Stimulated activated memory B cell treated with anti-CD40 and anti-IgM and Interleukin-4, amounts not matched to agents 10 μg/mL and 1 μg/mL and 100 μg/mL, for 72 hours (primary cell): ENCODE measurements around the gene MOK.

Source experiments
- ATAC-seq: fragments of 150-1000 bp; cut with Tn5 transposase; 2 replicates; pipeline ENCODE4 v1.10.0; 2021
- H3K27ac Mint-ChIP-seq: one replicate; pipeline ENCODE4 v1.8.0; 2022; ENCODE audit warnings: mild to moderate bottlenecking, mixed read lengths
- H3K27me3 Mint-ChIP-seq: one replicate; pipeline ENCODE4 v1.8.0; 2022; ENCODE audit warnings: mixed read lengths
- H3K36me3 Mint-ChIP-seq: one replicate; pipeline ENCODE4 v1.8.0; 2022; ENCODE audit warnings: mixed read lengths
- H3K4me1 Mint-ChIP-seq: one replicate; pipeline ENCODE4 v1.8.0; 2022; ENCODE audit warnings: mixed read lengths
- H3K4me3 Mint-ChIP-seq: one replicate; pipeline ENCODE4 v1.8.0; 2022; ENCODE audit warnings: mild to moderate bottlenecking, moderate library complexity, mixed read lengths
- H3K9me3 Mint-ChIP-seq: one replicate; pipeline ENCODE4 v1.8.0; 2022; ENCODE audit warnings: mixed read lengths

The MOK gene

DNA sequence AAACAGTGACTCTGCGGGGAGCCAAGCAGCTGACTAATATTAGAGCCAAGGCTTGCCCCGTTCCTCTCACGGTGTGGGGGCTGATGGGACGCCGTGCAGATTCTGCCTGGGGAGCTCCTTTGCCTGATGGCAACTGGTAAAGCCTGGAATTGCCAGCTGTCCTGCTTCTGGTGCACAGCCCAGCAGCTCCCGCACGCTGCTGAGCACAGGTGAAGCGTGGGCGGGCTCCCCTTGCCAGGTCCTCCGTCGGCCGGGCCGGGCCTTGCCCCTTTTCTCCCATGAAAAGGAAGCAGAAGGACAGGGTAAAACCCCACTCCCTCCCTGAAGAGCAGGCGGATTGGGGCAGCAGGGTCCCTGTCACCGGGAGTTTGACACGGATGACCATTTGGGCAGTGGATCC lies 86.3 kb downstream of the MOK start:
- Mint-ChIP-seq H3K4me1 (peaks cover 31% of the 10 kb centered on the region), H3K27me3 (no peaks in the 10 kb centered on the region), H3K4me3 (no peak overlapping the region), H3K27ac (no peak overlapping the region), H3K36me3 (peaks cover 28% of the 10 kb centered on the region), H3K9me3 (no peaks in the 10 kb centered on the region)
- ATAC-seq = no peak

DNA sequence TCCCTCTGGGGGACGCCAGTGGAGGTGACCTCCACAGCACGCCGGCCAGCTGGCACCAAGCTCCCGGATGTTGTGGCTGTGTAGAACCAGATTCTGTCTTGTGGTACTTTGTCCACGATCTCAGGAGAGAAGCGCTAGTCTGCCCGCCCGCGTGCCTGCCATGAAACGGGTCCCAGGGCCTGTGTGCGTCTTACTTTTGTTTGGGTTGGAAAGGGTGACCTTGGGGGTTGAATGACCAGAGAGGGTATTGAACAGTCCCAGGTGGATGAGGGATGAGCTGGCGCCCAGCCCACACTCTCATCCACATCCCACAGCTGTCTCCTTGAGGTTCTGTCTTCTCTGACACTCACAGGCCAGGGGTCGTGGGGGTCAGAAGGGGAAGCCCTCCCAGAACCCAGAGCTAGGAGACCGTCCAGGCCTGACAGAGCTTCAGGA lies 87.0 kb downstream of the MOK start:
- peaks cover 31% of the 10 kb centered on the region for H3K4me1 Mint-ChIP-seq
- no peak overlapping the region for H3K4me3 Mint-ChIP-seq
- no peaks in the 10 kb centered on the region for H3K9me3 Mint-ChIP-seq
- no peak overlapping the region for H3K27ac Mint-ChIP-seq
- ATAC-seq = no peak
- H3K27me3 Mint-ChIP-seq = no peaks in the 10 kb centered on the region
- H3K36me3 Mint-ChIP-seq = peaks cover 27% of the 10 kb centered on the region

DNA sequence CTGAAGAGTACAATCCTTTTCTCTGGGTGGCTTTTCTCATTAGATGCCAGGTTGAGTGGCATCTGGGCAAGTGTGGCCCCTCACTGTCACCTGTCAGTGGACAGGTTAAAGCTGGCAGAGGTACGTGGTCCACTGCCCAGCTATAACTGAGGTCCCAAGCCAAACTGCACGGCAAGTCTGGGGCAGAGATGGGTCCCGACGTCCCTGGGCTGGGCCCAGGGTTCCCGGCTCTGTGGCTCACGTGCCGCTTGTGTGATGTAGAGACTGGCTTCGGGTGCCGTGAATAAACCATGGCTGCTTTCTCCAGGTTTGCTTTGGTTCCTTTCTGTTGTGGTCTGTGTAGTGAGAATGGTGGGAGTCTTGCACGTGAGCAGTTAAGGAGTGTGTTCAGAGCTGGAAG lies 87.6 kb downstream of the MOK start:
- Mint-ChIP-seq H3K9me3 (no peaks in the 10 kb centered on the region), H3K36me3 (peaks cover 25% of the 10 kb centered on the region), H3K27me3 (no peaks in the 10 kb centered on the region), H3K4me1 (peaks cover 31% of the 10 kb centered on the region), H3K4me3 (no peak overlapping the region), H3K27ac (no peak overlapping the region)
- ATAC-seq = no peak

DNA sequence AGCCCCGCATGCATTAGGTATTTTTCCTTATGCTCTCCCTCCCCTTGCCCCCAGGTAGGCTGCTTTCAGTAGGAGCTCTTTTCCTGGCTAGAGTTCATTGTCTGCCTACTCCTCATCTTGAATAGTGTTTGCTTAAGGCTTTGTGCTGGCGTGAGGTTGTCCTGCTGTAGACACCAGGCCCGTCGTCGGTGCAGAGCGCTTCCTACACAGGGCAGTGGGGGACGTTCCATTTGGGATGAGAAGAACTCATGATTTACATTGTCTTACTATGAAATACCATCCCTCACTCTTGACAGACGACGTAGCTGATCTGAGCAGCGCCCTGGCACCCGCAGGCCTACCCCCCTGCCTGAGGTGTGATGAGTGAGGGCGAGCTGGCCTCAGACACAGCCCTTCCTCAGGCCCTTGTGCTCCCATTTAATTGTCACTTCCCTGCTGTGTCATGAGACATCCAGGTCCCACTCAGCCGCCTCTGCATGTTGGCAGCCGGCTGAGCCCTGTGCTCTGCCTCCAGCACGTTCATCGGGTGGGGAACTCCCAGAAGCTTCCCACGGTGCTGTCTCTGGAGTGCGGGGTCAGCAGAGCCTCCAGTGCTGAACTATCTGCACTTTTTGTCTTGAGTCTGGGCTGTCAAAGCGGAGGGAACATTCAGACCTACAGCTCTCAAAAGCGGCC lies 89.3 kb downstream of the MOK start:
- H3K9me3 Mint-ChIP-seq = no peaks in the 10 kb centered on the region
- H3K27ac Mint-ChIP-seq = no peak overlapping the region
- no peak for ATAC-seq
- H3K36me3 Mint-ChIP-seq = peaks cover 18% of the 10 kb centered on the region
- no peaks in the 10 kb centered on the region for H3K27me3 Mint-ChIP-seq
- H3K4me3 Mint-ChIP-seq = no peak overlapping the region
- peaks cover 26% of the 10 kb centered on the region for H3K4me1 Mint-ChIP-seq

DNA sequence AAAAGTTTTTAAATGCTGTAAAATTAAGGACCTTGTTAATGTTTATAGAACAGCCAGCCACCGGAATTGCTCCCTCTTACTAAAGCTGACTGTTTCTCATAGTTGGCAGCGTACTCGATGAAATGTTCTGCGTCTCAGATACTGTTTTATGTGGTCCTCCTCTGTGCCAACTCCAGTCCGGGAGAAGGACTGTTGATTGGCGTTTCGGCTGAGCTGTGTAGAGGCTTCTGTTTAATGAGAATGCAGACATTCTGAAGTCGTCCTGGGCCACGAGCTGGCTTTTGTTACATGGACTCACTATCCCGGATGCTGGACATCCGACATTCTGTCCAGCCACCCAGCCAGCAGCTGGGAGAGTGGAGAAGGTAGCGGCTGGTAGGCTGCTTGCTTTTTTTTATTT lies 89.9 kb downstream of the MOK start:
- Mint-ChIP-seq H3K27me3 (no peaks in the 10 kb centered on the region), H3K4me1 (peaks cover 20% of the 10 kb centered on the region), H3K9me3 (no peaks in the 10 kb centered on the region), H3K36me3 (peaks cover 18% of the 10 kb centered on the region), H3K4me3 (no peak overlapping the region), H3K27ac (no peak overlapping the region)
- ATAC-seq = no peak

DNA sequence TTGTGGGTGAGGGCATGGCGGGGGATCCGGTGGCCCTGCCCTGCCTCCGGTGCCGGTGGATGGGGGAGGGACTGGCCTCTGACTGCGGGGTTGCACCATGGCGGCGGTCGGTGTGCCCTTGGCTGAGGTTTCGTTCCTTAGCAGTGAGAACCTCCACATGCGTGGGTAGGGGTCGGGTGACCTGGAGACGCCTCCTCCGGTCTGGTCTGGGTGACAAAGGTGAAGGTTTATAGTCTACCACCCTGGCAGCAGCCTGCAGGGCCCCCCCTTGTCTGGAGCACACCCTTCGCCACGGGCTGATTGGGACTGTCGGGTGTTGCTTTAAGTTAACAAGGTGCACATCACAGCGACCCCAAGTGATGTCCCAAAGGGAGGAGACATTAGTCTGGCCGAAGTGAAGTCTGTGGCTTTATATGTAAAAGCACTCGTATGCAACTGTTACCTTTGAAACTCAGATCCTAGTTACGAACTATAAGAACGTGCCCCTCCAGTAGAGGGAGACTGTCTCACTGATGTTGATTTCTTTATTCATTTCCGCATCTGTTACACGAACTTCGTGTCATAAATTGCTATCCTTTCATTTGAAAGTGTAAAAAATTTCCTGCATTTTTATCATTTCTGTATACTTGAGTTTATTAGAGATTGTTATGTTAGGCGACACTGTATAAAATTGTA lies 90.8 kb downstream of the MOK start:
- peaks cover 10% of the 10 kb centered on the region for H3K4me1 Mint-ChIP-seq
- no peaks in the 10 kb centered on the region for H3K27me3 Mint-ChIP-seq
- no peak overlapping the region for H3K27ac Mint-ChIP-seq
- peaks cover 23% of the 10 kb centered on the region for H3K36me3 Mint-ChIP-seq
- H3K9me3 Mint-ChIP-seq = no peaks in the 10 kb centered on the region
- ATAC-seq = no peak
- no peak overlapping the region for H3K4me3 Mint-ChIP-seq

DNA sequence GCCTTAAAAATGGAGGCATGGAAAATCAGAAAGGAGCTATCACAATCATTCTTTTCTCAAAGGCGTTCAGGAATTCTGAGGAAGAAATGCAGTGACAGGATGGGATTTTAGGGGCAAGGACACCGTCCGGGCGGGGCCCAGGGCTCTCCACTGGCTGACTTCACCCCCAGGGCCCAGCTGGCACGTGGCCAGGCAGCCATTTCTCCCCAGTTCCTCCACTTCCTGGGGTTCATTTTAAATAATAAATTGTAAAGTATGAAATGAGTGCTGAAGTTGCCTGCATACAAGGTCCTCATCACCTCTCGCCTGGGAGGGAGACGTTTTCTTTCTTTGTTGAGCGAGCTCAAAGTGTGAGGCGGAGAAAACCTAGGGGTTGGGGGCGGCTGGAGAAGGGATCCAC lies 91.5 kb downstream of the MOK start:
- H3K9me3 Mint-ChIP-seq = no peaks in the 10 kb centered on the region
- no peak overlapping the region for H3K4me3 Mint-ChIP-seq
- no peaks in the 10 kb centered on the region for H3K27me3 Mint-ChIP-seq
- no peak for ATAC-seq
- H3K36me3 Mint-ChIP-seq = peaks cover 28% of the 10 kb centered on the region
- H3K27ac Mint-ChIP-seq = no peak overlapping the region
- peaks cover 9% of the 10 kb centered on the region for H3K4me1 Mint-ChIP-seq

DNA sequence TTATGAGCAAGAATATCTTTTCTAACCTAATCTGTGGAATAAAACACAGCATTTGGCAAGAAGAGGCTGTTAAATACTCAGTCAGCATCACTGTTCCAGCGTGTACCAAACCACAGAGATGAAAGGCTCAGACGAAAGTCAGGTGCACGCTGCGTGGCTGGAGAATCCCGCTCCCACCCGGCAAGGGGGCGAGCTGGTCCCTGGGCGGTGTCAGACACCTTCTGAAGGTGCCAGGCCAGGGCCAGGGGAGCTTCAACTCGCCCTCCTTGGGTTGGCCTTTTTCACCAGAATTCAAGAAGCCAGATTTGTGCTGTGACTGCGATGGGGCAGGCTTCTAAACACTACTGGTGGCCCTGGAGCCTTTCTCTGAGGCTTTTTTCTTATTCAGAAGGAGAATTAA lies 92.1 kb downstream of the MOK start:
- Mint-ChIP-seq H3K27ac (no peak overlapping the region), H3K27me3 (no peaks in the 10 kb centered on the region), H3K9me3 (no peaks in the 10 kb centered on the region), H3K4me1 (peaks cover 7% of the 10 kb centered on the region), H3K4me3 (no peak overlapping the region), H3K36me3 (peaks cover 32% of the 10 kb centered on the region)
- no peak for ATAC-seq

DNA sequence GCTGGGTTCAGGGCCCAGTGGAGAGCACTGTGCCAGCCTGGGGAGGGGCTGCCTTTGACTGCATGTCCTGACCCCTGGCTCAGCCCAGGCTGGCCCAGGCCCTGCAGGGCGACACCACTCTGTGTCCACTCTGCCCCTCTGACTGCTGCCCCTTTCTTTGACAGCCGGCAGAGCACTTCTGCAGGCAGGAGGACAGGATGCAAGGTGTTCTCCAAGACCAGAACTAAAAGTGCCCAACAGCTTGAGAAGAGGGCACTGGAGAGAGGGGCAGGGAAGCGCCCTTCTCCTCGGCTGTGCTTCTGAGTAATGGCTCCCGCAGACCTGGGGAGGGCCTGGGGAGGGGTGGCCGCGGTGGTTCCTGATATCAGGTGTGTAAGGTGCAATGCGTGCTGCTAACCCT lies 92.6 kb downstream of the MOK start:
- no peaks in the 10 kb centered on the region for H3K9me3 Mint-ChIP-seq
- ATAC-seq = no peak
- H3K36me3 Mint-ChIP-seq = peaks cover 32% of the 10 kb centered on the region
- no peak overlapping the region for H3K4me3 Mint-ChIP-seq
- no peak overlapping the region for H3K27ac Mint-ChIP-seq
- H3K4me1 Mint-ChIP-seq = peaks cover 2% of the 10 kb centered on the region
- H3K27me3 Mint-ChIP-seq = no peaks in the 10 kb centered on the region

DNA sequence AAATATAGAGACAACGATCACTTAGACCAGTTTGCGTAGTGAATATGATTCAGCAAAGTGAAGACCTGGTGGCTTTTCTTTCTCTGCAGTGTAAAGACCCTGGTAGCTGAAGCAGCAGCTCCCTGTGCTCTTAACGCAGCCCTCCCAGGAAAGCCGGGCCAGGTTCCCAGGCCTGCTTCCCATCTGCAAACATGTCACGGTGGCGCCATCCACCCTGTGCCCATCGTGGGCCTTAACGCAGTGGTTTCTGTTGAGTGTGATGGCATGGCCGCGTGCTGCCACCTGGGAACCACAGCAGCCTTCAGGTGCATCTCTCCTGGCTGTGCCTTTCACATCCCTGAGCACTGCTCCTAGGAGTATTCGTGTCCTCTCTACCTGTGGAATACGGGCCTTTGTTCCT lies 93.7 kb downstream of the MOK start:
- H3K27me3 Mint-ChIP-seq = no peaks in the 10 kb centered on the region
- ATAC-seq = no peak
- no peak overlapping the region for H3K27ac Mint-ChIP-seq
- H3K36me3 Mint-ChIP-seq = peaks cover 41% of the 10 kb centered on the region
- H3K4me1 Mint-ChIP-seq = no peaks in the 10 kb centered on the region
- no peak overlapping the region for H3K4me3 Mint-ChIP-seq
- H3K9me3 Mint-ChIP-seq = no peaks in the 10 kb centered on the region

DNA sequence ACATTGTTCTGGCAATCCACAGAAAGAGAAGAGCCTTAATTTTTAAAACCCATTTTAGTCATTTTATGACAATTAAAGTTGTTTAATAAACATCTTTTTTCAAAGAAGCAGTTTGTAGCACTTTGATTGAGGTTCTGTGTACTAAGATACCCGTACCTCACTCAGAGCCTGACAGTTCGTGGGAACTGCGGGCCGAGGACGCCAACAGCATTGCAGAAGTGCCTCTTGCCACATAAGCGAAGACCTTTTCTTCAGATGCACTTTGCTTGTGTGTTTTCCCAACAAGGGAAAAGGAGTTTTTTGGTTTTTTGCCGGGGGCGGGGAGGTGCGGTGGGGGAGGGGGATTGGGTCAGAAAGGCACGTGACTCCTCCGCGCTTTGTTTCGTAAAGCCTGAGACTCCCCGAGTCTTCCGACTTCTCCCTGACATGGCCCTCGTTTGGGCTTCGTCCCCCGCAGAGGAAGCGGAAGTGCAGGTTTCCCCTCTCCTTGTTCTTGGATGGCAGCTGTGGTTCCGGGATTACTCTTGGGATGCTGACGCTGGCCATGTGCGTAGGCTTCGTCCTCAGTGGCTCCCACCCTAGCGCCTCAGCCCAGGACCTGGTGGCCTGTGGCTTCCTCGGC lies 94.4 kb downstream of the MOK start:
- Mint-ChIP-seq H3K27ac (no peak overlapping the region), H3K4me1 (no peaks in the 10 kb centered on the region), H3K9me3 (no peaks in the 10 kb centered on the region), H3K36me3 (peaks cover 48% of the 10 kb centered on the region), H3K27me3 (no peaks in the 10 kb centered on the region), H3K4me3 (no peak overlapping the region)
- no peak for ATAC-seq

DNA sequence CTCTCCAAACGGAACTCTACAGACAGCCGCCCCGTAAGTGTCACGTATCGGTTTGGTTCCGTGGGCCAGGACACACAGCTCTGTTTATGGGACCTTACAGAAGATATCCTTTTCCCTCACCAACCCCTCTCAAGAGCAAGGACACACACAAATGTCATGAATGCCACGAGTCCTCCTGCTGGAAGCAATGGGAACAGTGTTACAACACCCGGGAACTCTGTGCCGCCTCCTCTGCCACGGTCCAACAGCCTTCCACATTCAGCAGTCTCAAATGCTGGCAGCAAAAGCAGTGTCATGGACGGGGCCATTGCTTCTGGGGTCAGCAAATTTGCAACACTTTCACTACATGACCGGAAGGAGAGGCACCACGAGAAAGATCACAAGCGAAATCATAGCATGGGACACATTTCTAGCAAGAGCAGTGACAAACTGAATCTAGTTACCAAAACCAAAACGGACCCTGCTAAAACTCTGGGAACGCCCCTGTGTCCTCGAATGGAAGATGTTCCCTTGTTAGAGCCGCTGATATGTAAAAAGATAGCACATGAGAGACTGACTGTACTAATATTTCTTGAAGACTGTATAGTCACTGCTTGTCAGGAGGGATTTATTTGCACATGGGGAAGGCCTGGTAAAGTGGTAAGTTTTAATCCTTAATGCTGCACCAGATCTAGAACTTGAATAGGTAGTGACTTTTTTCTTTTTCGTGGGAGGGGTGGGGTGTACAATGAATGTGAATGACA lies 95.6 kb downstream of the MOK start:
- Mint-ChIP-seq H3K36me3 (peaks cover 56% of the 10 kb centered on the region), H3K4me3 (no peak overlapping the region), H3K27me3 (no peaks in the 10 kb centered on the region), H3K9me3 (no peaks in the 10 kb centered on the region), H3K27ac (no peak overlapping the region), H3K4me1 (no peaks in the 10 kb centered on the region)
- no peak for ATAC-seq

DNA sequence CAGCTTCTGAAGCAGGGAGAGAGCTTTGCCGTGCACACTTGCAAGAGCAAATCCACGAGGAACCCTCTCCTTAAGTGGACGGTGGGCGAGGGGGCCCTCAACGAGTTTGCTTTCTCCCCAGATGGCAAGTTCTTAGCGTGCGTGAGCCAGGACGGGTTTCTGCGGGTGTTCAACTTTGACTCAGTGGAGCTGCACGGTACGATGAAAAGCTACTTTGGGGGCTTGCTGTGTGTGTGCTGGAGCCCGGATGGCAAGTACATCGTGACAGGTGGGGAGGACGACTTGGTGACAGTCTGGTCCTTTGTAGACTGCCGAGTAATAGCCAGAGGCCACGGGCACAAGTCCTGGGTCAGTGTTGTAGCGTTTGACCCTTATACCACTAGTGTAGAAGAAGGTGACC lies 96.2 kb downstream of the MOK start:
- Mint-ChIP-seq H3K4me3 (no peak overlapping the region), H3K4me1 (no peaks in the 10 kb centered on the region), H3K36me3 (peaks cover 60% of the 10 kb centered on the region), H3K27me3 (no peaks in the 10 kb centered on the region), H3K9me3 (no peaks in the 10 kb centered on the region), H3K27ac (no peak overlapping the region)
- no peak for ATAC-seq

DNA sequence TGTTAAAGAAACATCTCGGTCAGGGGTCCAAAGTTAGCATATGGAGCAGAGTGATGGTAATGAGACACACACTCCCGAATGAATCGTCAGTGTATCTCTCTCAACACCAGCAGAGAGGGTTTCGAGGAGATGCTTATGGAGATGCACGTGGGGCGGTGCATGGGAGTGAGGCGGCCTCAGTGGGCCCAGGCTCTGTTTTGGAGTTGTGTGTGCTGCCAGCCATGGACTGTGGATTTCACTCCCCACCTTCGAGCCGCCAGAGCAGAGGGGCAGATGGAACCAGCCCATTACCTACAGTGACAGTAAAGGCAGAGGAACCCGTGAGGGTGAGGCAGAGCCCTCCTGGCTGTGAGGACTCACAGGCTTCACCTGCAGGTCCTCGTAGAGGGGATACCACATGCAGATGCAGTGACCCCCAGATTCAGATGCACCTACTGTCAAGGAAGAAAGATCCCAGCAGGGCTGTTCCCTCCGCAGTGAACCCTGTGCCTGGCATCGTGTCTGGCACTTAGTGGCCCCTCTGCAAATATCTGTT lies 97.1 kb downstream of the MOK start:
- H3K27ac Mint-ChIP-seq = no peak overlapping the region
- no peaks in the 10 kb centered on the region for H3K9me3 Mint-ChIP-seq
- H3K36me3 Mint-ChIP-seq = peaks cover 57% of the 10 kb centered on the region
- H3K4me3 Mint-ChIP-seq = no peak overlapping the region
- ATAC-seq = no peak
- peaks cover 4% of the 10 kb centered on the region for H3K4me1 Mint-ChIP-seq
- H3K27me3 Mint-ChIP-seq = no peaks in the 10 kb centered on the region

DNA sequence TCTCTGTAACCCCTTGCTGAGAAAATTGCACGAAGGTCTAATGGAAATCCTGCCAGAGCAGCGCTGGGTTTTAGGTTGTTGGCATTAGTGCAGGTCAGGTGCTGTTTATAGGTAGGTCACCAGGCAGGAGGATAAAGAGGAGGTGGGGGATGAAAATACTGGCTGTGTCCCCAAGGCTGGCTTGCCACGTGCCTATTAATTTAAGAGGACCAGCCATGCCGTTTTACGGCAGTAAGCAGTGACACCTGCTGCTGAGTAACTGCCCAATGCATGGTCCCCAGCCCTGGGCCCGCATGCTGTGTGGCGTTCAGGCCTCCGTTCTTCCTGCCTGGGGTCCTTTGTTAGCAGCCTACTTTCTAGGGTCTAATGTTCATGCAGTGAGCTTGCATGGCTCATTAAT lies 98.0 kb downstream of the MOK start:
- H3K27me3 Mint-ChIP-seq = no peaks in the 10 kb centered on the region

More for the DNA sequence above, 98.0 kb downstream of the MOK start:
- Mint-ChIP-seq H3K27ac (no peak overlapping the region), H3K9me3 (no peaks in the 10 kb centered on the region), H3K4me1 (peaks cover 14% of the 10 kb centered on the region), H3K36me3 (peaks cover 57% of the 10 kb centered on the region), H3K4me3 (no peak overlapping the region)
- ATAC-seq = no peak
